SK-N-SH treated with all-trans-retinoic acid at 6 μM for 48 hours (cell line): Measurements from ENCODE around the gene DIRAS1.

Source experiments
- ATAC-seq: fragments of 200-7000 bp; cut with Tn5 transposase; 3 replicates; pipeline ENCODE4 v1.9.1; 2020; ENCODE audit warnings: mild to moderate bottlenecking, moderate library complexity
- ARNTL ChIP-seq: fragments of 450-650 bp; formaldehyde crosslinking; IDR thresholded peaks from 2 replicates; pipeline ENCODE4 v1.5.0; 2020; ENCODE audit warnings: low read depth, mild to moderate bottlenecking, moderate library complexity, borderline replicate concordance
- BACH2 ChIP-seq: fragments of 250-450 bp; sonication (Bioruptor Pico); IDR thresholded peaks from 2 replicates; pipeline ENCODE4 v1.9.0; 2021; ENCODE audit warnings: mild to moderate bottlenecking, borderline replicate concordance
- CREB5 ChIP-seq: fragments of 250-450 bp; sonication (Bioruptor Pico); IDR thresholded peaks from 2 replicates; pipeline ENCODE4 v1.5.1; 2020; ENCODE audit warnings: low read depth, mild to moderate bottlenecking, moderate library complexity
- CSDC2 ChIP-seq: fragments of 250-450 bp; sonication (Bioruptor Pico); IDR thresholded peaks from 2 replicates; pipeline ENCODE4 v1.5.0; 2020; ENCODE audit warnings: mild to moderate bottlenecking, moderate library complexity
- ESRRG ChIP-seq: fragments of 250-450 bp; sonication (Bioruptor Pico); IDR thresholded peaks from 2 replicates; pipeline ENCODE4 v1.6.1; 2021; ENCODE audit warnings: mild to moderate bottlenecking
- GLIS3 ChIP-seq: fragments of 250-450 bp; sonication (Bioruptor Pico); IDR thresholded peaks from 2 replicates; pipeline ENCODE4 v1.5.0; 2020; ENCODE audit warnings: mild to moderate bottlenecking, moderate library complexity
- OSR1 ChIP-seq: fragments of 250-450 bp; sonication (Bioruptor Pico); IDR thresholded peaks from 2 replicates; pipeline ENCODE4 v1.8.0; 2022; ENCODE audit warnings: moderate library complexity, mild to moderate bottlenecking, inconsistent platforms
- POU6F1 ChIP-seq: fragments of 250-450 bp; sonication (Bioruptor Pico); IDR thresholded peaks from 2 replicates; pipeline ENCODE4 v1.8.0; 2021; ENCODE audit warnings: low read depth, mild to moderate bottlenecking, moderate library complexity, borderline replicate concordance
- PPARA ChIP-seq: fragments of 250-450 bp; sonication (Bioruptor Pico); IDR thresholded peaks from 2 replicates; pipeline ENCODE4 v1.5.0; 2020; ENCODE audit warnings: mild to moderate bottlenecking, borderline replicate concordance
- RARB ChIP-seq: fragments of 250-450 bp; sonication (Bioruptor Pico); IDR thresholded peaks from 2 replicates; pipeline ENCODE4 v1.8.0; 2021; ENCODE audit warnings: mild to moderate bottlenecking, moderate library complexity
- SNAI2 ChIP-seq: fragments of 250-450 bp; sonication (Bioruptor Pico); IDR thresholded peaks from 2 replicates; pipeline ENCODE4 v1.5.0; 2020; ENCODE audit warnings: mild to moderate bottlenecking, moderate library complexity
- TCF4 ChIP-seq: fragments of 250-450 bp; sonication (Bioruptor Pico); IDR thresholded peaks from 2 replicates; pipeline ENCODE4 v1.8.0; 2021; ENCODE audit warnings: mild to moderate bottlenecking, moderate library complexity, borderline replicate concordance
- TOX ChIP-seq: fragments of 250-450 bp; sonication (Bioruptor Pico); IDR thresholded peaks from 2 replicates; pipeline ENCODE4 v1.8.0; 2021; ENCODE audit warnings: mild to moderate bottlenecking, moderate library complexity, borderline replicate concordance
- ZC3H10 ChIP-seq: fragments of 250-450 bp; sonication (Bioruptor Pico); IDR thresholded peaks from 2 replicates; pipeline ENCODE4 v1.5.1; 2021; ENCODE audit warnings: mild to moderate bottlenecking, moderate library complexity
- ZFP3 ChIP-seq: fragments of 250-450 bp; sonication (Bioruptor Pico); IDR thresholded peaks from 2 replicates; pipeline ENCODE4 v1.5.0; 2020; ENCODE audit warnings: mild to moderate bottlenecking, moderate library complexity
- ZFP30 ChIP-seq: fragments of 450-650 bp; formaldehyde crosslinking; IDR thresholded peaks from 2 replicates; pipeline ENCODE4 v1.5.0; 2022; ENCODE audit warnings: mild to moderate bottlenecking, moderate library complexity
- ZNF565 ChIP-seq: fragments of 450-650 bp; formaldehyde crosslinking; conservative IDR thresholded peaks from 2 replicates; pipeline ENCODE4 v1.5.0; 2020; ENCODE audit warnings: low read depth, mild to moderate bottlenecking, moderate library complexity
- ZNF70 ChIP-seq: fragments of 450-650 bp; formaldehyde crosslinking; IDR thresholded peaks from 2 replicates; pipeline ENCODE4 v1.5.0; 2020; ENCODE audit warnings: mild to moderate bottlenecking, moderate library complexity
- ZNF8 ChIP-seq: fragments of 450-650 bp; formaldehyde crosslinking; IDR thresholded peaks from 2 replicates; pipeline ENCODE4 v1.5.0; 2020; ENCODE audit warnings: mild to moderate bottlenecking, moderate library complexity
- TF ChIP-seq, protein P1 (sequence below): fragments of 250-450 bp; sonication (Bioruptor Pico); IDR thresholded peaks from 2 replicates; pipeline ENCODE4 v1.5.0; 2020; ENCODE audit warnings: mild to moderate bottlenecking, moderate library complexity
- TF ChIP-seq, protein P2 (sequence below): fragments of 250-450 bp; sonication (Bioruptor Pico); IDR thresholded peaks from 2 replicates; pipeline ENCODE4 v1.5.1; 2021; ENCODE audit warnings: mild to moderate bottlenecking, moderate library complexity

The DIRAS1 gene

GRCh38 chr19:2701361-2702169 is 19.6 kb downstream of the DIRAS1 start (continued):
- TF ChIP-seq TCF4 (CRISPR knock-in tag) (no peak), ARNTL (CRISPR knock-in tag) (no peak)
- TF ChIP-seq, all 23 proteins: peak for 0

- ATAC-seq, result no peak
- no peak for TF ChIP-seq CSDC2 (CRISPR knock-in tag)
- TF ChIP-seq GLIS3 (CRISPR knock-in tag), result no peak
- TF ChIP-seq ZC3H10 (CRISPR knock-in tag), result no peak
- TF ChIP-seq PPARA (CRISPR knock-in tag), result no peak
- no peak for TF ChIP-seq ZNF565 (CRISPR knock-in tag)
- no peak for TF ChIP-seq ZFP30
- TF ChIP-seq POU6F1 (CRISPR knock-in tag), result no peak
- TF ChIP-seq, protein P1, sequence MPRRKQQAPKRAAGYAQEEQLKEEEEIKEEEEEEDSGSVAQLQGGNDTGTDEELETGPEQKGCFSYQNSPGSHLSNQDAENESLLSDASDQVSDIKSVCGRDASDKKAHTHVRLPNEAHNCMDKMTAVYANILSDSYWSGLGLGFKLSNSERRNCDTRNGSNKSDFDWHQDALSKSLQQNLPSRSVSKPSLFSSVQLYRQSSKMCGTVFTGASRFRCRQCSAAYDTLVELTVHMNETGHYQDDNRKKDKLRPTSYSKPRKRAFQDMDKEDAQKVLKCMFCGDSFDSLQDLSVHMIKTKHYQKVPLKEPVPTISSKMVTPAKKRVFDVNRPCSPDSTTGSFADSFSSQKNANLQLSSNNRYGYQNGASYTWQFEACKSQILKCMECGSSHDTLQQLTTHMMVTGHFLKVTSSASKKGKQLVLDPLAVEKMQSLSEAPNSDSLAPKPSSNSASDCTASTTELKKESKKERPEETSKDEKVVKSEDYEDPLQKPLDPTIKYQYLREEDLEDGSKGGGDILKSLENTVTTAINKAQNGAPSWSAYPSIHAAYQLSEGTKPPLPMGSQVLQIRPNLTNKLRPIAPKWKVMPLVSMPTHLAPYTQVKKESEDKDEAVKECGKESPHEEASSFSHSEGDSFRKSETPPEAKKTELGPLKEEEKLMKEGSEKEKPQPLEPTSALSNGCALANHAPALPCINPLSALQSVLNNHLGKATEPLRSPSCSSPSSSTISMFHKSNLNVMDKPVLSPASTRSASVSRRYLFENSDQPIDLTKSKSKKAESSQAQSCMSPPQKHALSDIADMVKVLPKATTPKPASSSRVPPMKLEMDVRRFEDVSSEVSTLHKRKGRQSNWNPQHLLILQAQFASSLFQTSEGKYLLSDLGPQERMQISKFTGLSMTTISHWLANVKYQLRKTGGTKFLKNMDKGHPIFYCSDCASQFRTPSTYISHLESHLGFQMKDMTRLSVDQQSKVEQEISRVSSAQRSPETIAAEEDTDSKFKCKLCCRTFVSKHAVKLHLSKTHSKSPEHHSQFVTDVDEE (CRISPR knock-in tag), result no peak
- TF ChIP-seq, all 23 proteins: peak for 0
Observed at GRCh38 chr19:2700660-2701360, 20.4 kb downstream of the DIRAS1 start.

- ATAC-seq, result no peak
- TF ChIP-seq BACH2 (CRISPR knock-in tag), result no peak
- TF ChIP-seq, protein P2, sequence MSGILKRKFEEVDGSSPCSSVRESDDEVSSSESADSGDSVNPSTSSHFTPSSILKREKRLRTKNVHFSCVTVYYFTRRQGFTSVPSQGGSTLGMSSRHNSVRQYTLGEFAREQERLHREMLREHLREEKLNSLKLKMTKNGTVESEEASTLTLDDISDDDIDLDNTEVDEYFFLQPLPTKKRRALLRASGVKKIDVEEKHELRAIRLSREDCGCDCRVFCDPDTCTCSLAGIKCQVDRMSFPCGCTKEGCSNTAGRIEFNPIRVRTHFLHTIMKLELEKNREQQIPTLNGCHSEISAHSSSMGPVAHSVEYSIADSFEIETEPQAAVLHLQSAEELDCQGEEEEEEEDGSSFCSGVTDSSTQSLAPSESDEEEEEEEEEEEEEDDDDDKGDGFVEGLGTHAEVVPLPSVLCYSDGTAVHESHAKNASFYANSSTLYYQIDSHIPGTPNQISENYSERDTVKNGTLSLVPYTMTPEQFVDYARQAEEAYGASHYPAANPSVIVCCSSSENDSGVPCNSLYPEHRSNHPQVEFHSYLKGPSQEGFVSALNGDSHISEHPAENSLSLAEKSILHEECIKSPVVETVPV (CRISPR knock-in tag), result no peak
- TF ChIP-seq PPARA (CRISPR knock-in tag), result no peak
- TF ChIP-seq ZNF565 (CRISPR knock-in tag), result no peak
- TF ChIP-seq OSR1, result no peak
- TF ChIP-seq ZNF8 (CRISPR knock-in tag), result no peak
- TF ChIP-seq POU6F1 (CRISPR knock-in tag), result no peak
- no peak for TF ChIP-seq TOX (CRISPR knock-in tag)
- no peak for TF ChIP-seq ESRRG (CRISPR knock-in tag)
- no peak for TF ChIP-seq ZC3H10 (CRISPR knock-in tag)
- no peak for TF ChIP-seq ZNF70 (CRISPR knock-in tag)
- TF ChIP-seq CREB5 (CRISPR knock-in tag), result no peak
- TF ChIP-seq GLIS3 (CRISPR knock-in tag), result no peak
- no peak for TF ChIP-seq RARB (CRISPR knock-in tag)
- TF ChIP-seq SNAI2 (CRISPR knock-in tag), result no peak
- no peak for TF ChIP-seq ZFP3
Observed at GRCh38 chr19:2699413-2700140, 21.6 kb downstream of the DIRAS1 start.
